GM18502 (cell line): ENCODE results near the gene DGCR8.
"Not testable (repeated sequence)": the region's sequence is repeated elsewhere in the genome, so short reads cannot be mapped to it uniquely, and the experiment has no call there.

Source experiments
- ATAC-seq: cut with Tn5 transposase; IDR thresholded peaks from one replicate; pipeline ENCODE4 v1.9.1; 2021; ENCODE audit warnings: mild to moderate bottlenecking; ENCODE audit not compliant: unreplicated experiment, poor library complexity

DGCR8 gene

GRCh38 chr22:20065896-20066616, 14.0 kb upstream of the DGCR8 start:
- no peak for ATAC-seq

- no peak for ATAC-seq
These were observed 13.2 kb upstream of the DGCR8 start for GRCh38 chr22:20066617-20067383.

GRCh38 chr22:20067384-20067682, 12.7 kb upstream of the DGCR8 start:
- ATAC-seq: not testable (repeated sequence)

GRCh38 chr22:20068640-20069039, 11.4 kb upstream of the DGCR8 start:
- ATAC-seq: no peak

- ATAC-seq: no peak
These were observed 10.6 kb upstream of the DGCR8 start for GRCh38 chr22:20069331-20070042.

- no peak for ATAC-seq
These were observed 8.5 kb upstream of the DGCR8 start for GRCh38 chr22:20071524-20071972.

GRCh38 chr22:20076627-20077172, 3.3 kb upstream of the DGCR8 start:
- ATAC-seq: no peak

GRCh38 chr22:20080445-20080775, 369 bp downstream of the DGCR8 start:
- peak; percentile 74 for ATAC-seq

- ATAC-seq: no peak
These were observed 974 bp downstream of the DGCR8 start for GRCh38 chr22:20080776-20081654.

- no peak for ATAC-seq
These were observed 3.3 kb downstream of the DGCR8 start for GRCh38 chr22:20083157-20083890.

- no peak for ATAC-seq
These were observed 4.0 kb downstream of the DGCR8 start for GRCh38 chr22:20083891-20084546.

- ATAC-seq: no peak
These were observed 4.7 kb downstream of the DGCR8 start for GRCh38 chr22:20084547-20085413.

GRCh38 chr22:20085651-20086050, 5.6 kb downstream of the DGCR8 start:
- ATAC-seq: no peak

- ATAC-seq: no peak
These were observed 6.1 kb downstream of the DGCR8 start for GRCh38 chr22:20086101-20086599.

GRCh38 chr22:20086763-20087162, 6.7 kb downstream of the DGCR8 start:
- no peak for ATAC-seq

GRCh38 chr22:20087319-20088262, 7.5 kb downstream of the DGCR8 start:
- no peak for ATAC-seq

- no peak for ATAC-seq
These were observed 8.2 kb downstream of the DGCR8 start for GRCh38 chr22:20088263-20088648.
